HTERT RPE-1 (cell line): Measurements from ENCODE around the gene CHCHD4.

Experiments used
- in situ Hi-C: fragments of 300-500 bp; cut with MboI; formaldehyde crosslinking; loops from 4 replicates; pipeline ENCODE4 v1.14.3; 2020; ENCODE audit warnings: low sequenced_read_pairs

The CHCHD4 gene

GRCh38 chr3:14124615-14125192 is at the start of gene CHCHD4, which contains the start of gene TMEM43:
TSS of gene CHCHD4 (minus strand) at chr3:14124870. CDS start at chr3:14124676, 194 bp downstream.
TSS of gene TMEM43 (plus strand) at chr3:14125052. CDS start at chr3:14125194, 142 bp downstream.
- in situ Hi-C loops, result no loop called here

GRCh38 chr3:14172496-14172895 is 47.8 kb upstream of the CHCHD4 start:
- in situ Hi-C loops, result no loop called here

- in situ Hi-C loops, result no loop called here
Observed at GRCh38 chr3:14170531-14171159, 46.0 kb upstream of the CHCHD4 start.

DNA sequence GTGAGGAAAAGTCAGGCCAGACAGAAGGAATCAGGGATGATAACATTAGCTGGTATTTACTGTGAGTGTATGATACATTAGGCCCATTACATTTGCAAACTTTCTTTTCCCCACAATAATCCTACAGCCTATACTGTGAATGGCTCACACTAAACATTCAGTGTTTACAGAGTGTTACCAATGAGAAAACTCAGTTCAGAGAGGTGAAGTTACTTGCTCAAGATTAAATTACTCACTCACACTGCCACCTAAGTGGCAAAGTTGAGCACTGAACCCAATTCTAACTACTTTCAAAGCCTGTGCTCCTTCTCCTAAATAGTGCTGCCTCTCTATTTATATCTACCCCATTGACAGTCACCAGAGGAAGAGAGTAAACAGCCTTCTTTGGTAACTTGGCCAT is 45.2 kb upstream of the CHCHD4 start:
- in situ Hi-C loops, result no loop called here

GRCh38 chr3:14169435-14169834 is 44.8 kb upstream of the CHCHD4 start:
- in situ Hi-C loops, result no loop called here

- in situ Hi-C loops, result no loop called here
Observed at GRCh38 chr3:14166877-14167603, 42.4 kb upstream of the CHCHD4 start.

GRCh38 chr3:14162178-14162577 is 37.5 kb upstream of the CHCHD4 start:
- in situ Hi-C loops, result no loop called here

GRCh38 chr3:14161282-14161681 is 36.6 kb upstream of the CHCHD4 start:
- in situ Hi-C loops, result no loop called here

GRCh38 chr3:14159426-14159825 is 34.8 kb upstream of the CHCHD4 start:
- in situ Hi-C loops, result no loop called here

DNA sequence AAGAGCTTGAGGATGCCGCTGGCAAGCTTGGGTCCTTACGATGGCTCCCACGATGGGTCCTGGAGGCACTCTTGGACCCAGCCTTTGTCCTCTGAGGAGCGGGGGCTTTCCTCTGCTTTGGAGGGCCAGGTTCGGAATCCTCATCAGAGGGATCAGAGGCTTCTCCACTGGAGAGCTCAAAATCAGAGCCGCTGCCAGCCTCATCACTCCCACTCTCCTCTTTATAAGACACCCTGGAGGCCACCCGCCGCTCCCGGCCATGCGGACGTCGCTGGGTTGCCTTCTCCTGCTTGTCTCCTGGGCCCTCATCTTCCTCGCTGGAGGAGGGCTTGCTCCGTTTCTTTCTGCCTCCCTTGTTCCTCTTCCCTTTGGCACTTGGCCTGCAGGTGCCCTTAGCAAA is 33.7 kb upstream of the CHCHD4 start:
- in situ Hi-C loops, result no loop called here

- in situ Hi-C loops, result no loop called here
Observed at GRCh38 chr3:14157951-14158350, 33.3 kb upstream of the CHCHD4 start.

GRCh38 chr3:14156843-14157561 is 32.3 kb upstream of the CHCHD4 start:
- in situ Hi-C loops, result no loop called here

DNA sequence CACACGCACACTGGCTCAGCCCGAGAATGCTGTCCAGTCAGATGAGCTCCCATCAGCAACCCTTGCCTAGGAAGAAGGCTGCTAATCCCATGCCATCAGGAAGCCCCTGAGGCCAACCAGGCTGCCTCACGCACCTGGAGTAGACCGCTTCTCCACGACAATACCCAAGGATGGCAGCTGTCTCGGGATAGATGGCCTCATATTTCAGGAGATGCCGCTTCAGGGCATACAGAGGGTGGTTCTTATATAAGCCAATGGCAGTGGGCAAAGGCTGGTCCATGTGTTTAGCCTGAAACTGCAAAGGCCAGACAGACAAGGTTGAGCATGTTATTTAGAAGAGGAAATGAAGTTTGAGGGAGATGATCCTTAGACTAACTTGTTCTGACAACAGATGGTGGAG is 31.5 kb upstream of the CHCHD4 start:
- in situ Hi-C loops, result no loop called here

- in situ Hi-C loops, result no loop called here
Observed at GRCh38 chr3:14154895-14155440, 30.3 kb upstream of the CHCHD4 start.

DNA sequence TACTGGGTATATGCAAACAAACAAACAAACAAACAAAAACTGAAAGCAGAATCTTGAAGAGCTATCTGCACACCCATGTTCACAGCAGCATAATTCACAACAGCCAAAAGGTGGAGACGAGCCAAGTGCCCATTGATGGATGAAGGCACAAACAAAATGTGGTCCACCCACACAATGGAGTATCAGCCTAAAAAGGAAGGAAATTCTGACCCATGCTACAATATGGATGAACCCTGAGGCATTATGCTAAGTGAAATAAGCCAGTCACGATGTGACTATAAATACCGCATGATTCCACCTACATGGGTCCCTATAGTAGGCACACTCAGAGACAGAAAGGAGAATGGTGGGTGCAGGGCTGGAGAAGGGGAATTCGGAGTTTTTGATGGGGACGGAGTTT is 29.6 kb upstream of the CHCHD4 start:
- in situ Hi-C loops, result no loop called here

- in situ Hi-C loops, result no loop called here
Observed at GRCh38 chr3:14153663-14154062, 29.0 kb upstream of the CHCHD4 start.

DNA sequence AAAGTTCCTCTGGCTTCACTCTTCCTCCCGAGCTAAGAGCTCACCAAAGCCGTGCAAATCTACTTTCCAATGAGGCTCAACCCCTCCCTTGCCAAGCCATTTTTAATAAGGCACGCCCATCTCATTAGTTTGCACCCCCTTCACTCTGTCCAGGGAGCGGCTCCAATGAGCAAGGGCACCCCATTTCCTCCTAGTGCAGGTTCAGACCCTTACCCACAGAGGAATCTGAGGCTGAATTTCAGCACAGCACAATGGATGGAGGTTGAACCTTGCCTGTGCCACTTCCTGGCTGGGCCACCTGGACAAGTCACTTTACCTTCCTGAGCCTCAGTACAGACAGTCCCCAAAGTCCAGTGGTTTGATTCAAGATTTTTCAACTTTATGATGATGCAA is 28.3 kb upstream of the CHCHD4 start:
- in situ Hi-C loops, result no loop called here

DNA sequence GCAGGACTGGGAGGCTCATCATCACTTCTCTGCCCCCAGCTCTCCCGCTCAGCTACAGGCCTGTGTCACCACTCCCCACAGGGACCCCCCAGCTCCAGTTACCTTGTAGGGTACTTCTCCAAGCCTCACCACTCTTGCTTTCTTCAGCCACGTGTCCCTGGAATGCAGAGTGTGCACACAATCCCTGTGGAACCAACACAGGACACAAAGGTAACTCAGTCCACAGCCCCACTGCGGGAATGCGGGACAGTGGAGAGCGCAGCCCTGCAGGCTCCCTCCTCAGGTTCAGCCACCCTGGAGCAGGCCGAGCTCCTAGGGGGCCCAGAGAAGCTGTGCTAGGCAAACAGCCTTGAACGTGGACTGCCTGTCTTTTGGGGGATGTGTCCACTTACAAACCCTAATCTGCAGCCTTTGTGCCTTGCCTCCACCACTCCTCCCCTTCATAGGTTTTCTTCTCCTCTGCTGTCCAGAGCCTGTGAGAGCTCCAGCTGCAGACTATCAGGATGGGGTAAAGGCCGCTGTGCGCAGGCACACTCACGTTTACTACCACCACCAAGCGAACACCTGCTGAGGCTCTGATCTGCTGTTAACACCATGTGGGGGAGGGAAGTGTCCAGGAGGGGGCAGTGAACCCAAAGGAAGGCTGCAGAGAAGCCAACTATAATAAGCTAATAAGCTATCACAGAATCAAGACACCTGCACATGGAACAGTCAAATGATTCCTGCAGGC is 27.7 kb upstream of the CHCHD4 start:
- in situ Hi-C loops, result no loop called here

DNA sequence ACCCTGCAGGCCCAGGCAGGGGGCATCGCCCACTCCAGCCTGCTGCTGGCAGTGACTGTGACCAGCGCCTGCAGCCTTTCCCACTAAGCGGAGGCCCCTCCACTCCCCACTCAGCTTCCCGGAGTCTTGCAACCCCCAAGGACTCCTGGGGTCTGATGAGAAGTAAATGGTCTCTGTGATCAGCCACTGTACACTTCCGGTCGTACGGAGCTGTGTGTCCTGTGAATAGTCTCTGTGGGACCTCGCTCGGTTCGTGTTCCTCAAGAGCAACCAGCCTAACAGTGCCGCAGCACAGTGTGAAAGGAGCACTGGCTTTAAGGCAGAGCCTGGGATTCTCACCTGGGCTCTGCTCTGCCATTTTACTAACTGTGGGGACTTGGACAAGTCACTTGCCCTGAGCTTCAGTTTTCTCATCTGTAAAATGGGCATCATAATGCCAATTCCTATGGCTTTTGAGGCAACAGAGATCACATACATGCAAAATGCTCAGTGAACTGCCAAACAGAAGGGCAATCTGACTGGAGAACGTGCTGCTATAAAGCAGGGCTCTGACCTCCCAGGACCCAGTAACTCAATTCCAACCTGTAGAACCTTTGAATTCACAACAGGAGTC is 26.9 kb upstream of the CHCHD4 start:
- in situ Hi-C loops, result no loop called here
